K562 (cell line): ENCODE data around the gene RNF224. TPM values are rescaled to one million over a fixed set of nuclear protein-coding genes. Genes with fewer than 3 reads are reported as not detected.

ENCODE experiments used
- ATAC-seq: fragments of 200-7000 bp; cut with Tn5 transposase; 3 replicates; pipeline ENCODE4 v1.9.1; 2020; ENCODE audit warnings: moderate library complexity
- BruUV-seq: library from RNA; stranded (reverse); fragments of 400-500 nt; replicated peaks from 2 replicates; lab custom pipeline; 2021; lab: Mats Ljungman, UMichigan
- CTCF ChIA-PET: fragments of 300-600 bp; formaldehyde crosslinking; extraction: SDS; loops from one replicate; lab custom pipeline; 2021; ENCODE audit warnings: low intra/inter-chr PET ratio; lab: Yijun Ruan, JAX
- POLR2A ChIA-PET: fragments of 300-600, 350-650 bp; sonication (Branson Sonifier 250); formaldehyde crosslinking; extraction: SDS; loops from one replicate; lab custom pipeline; 2021; ENCODE audit warnings: antibody characterized with exemption, inconsistent platforms; lab: Yijun Ruan, JAX
- DNase-seq, 4 experiments: peaks; one replicate each; pipeline versions ENCODE4 v3.0.0 to v3.0.0-alpha.2; 2011 to 2018; ENCODE audit warnings: low spot score in 3 of 4, mixed read lengths in 3 of 4; ENCODE audit errors: extremely low read depth in 1 of 4
- FAIRE-seq: peaks from 2 replicates; lab custom pipeline; 2011; peaks lifted over from hg19 to GRCh38; lab: Jason Lieb, UNC
- H2AFZ ChIP-seq: 2 replicates; pipeline ENCODE4 v1.6.0; 2011; ENCODE audit warnings: low read depth, low read length, control low read depth, inconsistent platforms
- H3K27ac ChIP-seq: fragments of 200-600 bp; 3 replicates; pipeline ENCODE4 v1.8.0; 2011; ENCODE audit warnings: low read depth, mild to moderate bottlenecking, control low read depth, inconsistent platforms, low read length, moderate library complexity, mixed read lengths; ENCODE audit errors: extremely low read depth
- H3K27me3 ChIP-seq, 2 experiments: fragments of 300-600 bp in 1 of 2; 2 replicates in 1 of 2; 3 replicates in 1 of 2; pipeline versions ENCODE4 v1.6.0 to v1.8.0; 2011; ENCODE audit warnings: inconsistent platforms in 2 of 2, low read length in 2 of 2, mild to moderate bottlenecking in 1 of 2, mixed read lengths in 1 of 2, moderate library complexity in 1 of 2; ENCODE audit not compliant: control insufficient read depth in 2 of 2, insufficient read depth in 2 of 2
- H3K36me3 ChIP-seq: fragments of 300-600 bp; 3 replicates; pipeline ENCODE4 v1.8.0; 2011; ENCODE audit warnings: mild to moderate bottlenecking, low read length, inconsistent platforms; ENCODE audit not compliant: control insufficient read depth, insufficient read depth
- H3K4me1 ChIP-seq, 2 experiments: fragments of 200-600 bp in 1 of 2; replicated peaks in 1 of 2; 2 replicates in 1 of 2; 3 replicates in 1 of 2; pipeline versions ENCODE4 v1.5.1 to v1.8.0; 2011; ENCODE audit warnings: inconsistent platforms in 2 of 2, low read length in 2 of 2, mild to moderate bottlenecking in 1 of 2, mixed read lengths in 1 of 2, moderate library complexity in 1 of 2; ENCODE audit not compliant: control insufficient read depth in 2 of 2, insufficient read depth in 2 of 2
- H3K4me2 ChIP-seq: 2 replicates; pipeline ENCODE4 v1.6.1; 2011; ENCODE audit warnings: low read length, control low read depth, inconsistent platforms, mixed read lengths; ENCODE audit not compliant: insufficient read depth
- H3K4me3 ChIP-seq: fragments of 200-600 bp; sonication (generic), shearing (Covaris generic); 2 replicates; pipeline ENCODE4 v1.5.1; 2016; ENCODE audit warnings: control low read depth, inconsistent platforms
- H3K79me2 ChIP-seq: fragments of 200-600 bp; 3 replicates; pipeline ENCODE4 v1.8.0; 2011; ENCODE audit warnings: low read length, inconsistent platforms; ENCODE audit not compliant: control insufficient read depth, insufficient read depth
- H3K9ac ChIP-seq, 2 experiments: 2 replicates each; pipeline versions ENCODE4 v1.6.0 to v1.6.1; 2011; ENCODE audit warnings: low read depth in 2 of 2, low read length in 2 of 2, control low read depth in 1 of 2, inconsistent platforms in 1 of 2, mild to moderate bottlenecking in 1 of 2, mixed read lengths in 1 of 2; ENCODE audit not compliant: insufficient read depth in 1 of 2
- H3K9me1 ChIP-seq: one replicate; pipeline ENCODE4 v1.6.0; 2011; ENCODE audit warnings: inconsistent platforms, mild to moderate bottlenecking, low read length, moderate library complexity; ENCODE audit not compliant: control insufficient read depth, insufficient read depth
- H3K9me3 ChIP-seq: replicated peaks from 2 replicates; pipeline ENCODE4 v1.5.1; 2011; ENCODE audit warnings: low read depth, low read length, inconsistent platforms; ENCODE audit not compliant: control insufficient read depth, insufficient read depth
- H4K20me1 ChIP-seq: replicated peaks from 2 replicates; pipeline ENCODE4 v1.6.1; 2011; ENCODE audit warnings: low read length, inconsistent platforms, mixed read lengths; ENCODE audit not compliant: control insufficient read depth, insufficient read depth
- FOXP4 ChIP-seq: sonication (generic); formaldehyde crosslinking; IDR thresholded peaks from 2 replicates; pipeline ENCODE4 v1.8.0; 2022; ENCODE audit warnings: mild to moderate bottlenecking, missing genetic modification reagents, borderline replicate concordance
- HMGN3 ChIP-seq: IDR thresholded peaks from 2 replicates; pipeline ENCODE4 v1.6.1; 2011; ENCODE audit warnings: borderline replicate concordance, low read depth, mild to moderate bottlenecking, mixed read lengths, low read length; ENCODE audit not compliant: insufficient read length; ENCODE audit errors: extremely low read depth
- KAT2B ChIP-seq: IDR thresholded peaks from one replicate; pipeline ENCODE4 v1.6.1; 2012; ENCODE audit warnings: low read depth, mild to moderate bottlenecking, control low read depth, inconsistent platforms, low read length, moderate library complexity
- POLR2G ChIP-seq: fragments of 200-400 bp; formaldehyde crosslinking; IDR thresholded peaks from 2 replicates; pipeline ENCODE4 v1.6.1; 2017; ENCODE audit warnings: low read depth, mild to moderate bottlenecking, antibody characterized with exemption, low read length, moderate library complexity
- SP1 ChIP-seq: sonication (generic); formaldehyde crosslinking; IDR thresholded peaks from 2 replicates; pipeline ENCODE4 v1.8.1; 2022; ENCODE audit warnings: mild to moderate bottlenecking, missing genetic modification reagents
- ZBTB33 ChIP-seq: sonication (generic); formaldehyde crosslinking; IDR thresholded peaks from 2 replicates; pipeline ENCODE4 v1.8.1; 2023; ENCODE audit warnings: mild to moderate bottlenecking, missing genetic modification reagents
- ZNF77 ChIP-seq: fragments of 250-450 bp; sonication (Bioruptor Pico); IDR thresholded peaks from 2 replicates; pipeline ENCODE4 v1.5.0; 2020
- WGBS: fragments of 100-300 bp; shearing (Covaris generic); methylation state at CpG from one replicate; pipeline ENCODE4 v1.1.6; 2016; ENCODE audit warnings: low coverage, mixed read lengths; ENCODE audit not compliant: insufficient coverage; ENCODE audit errors: missing lambda C conversion rate; 5-methylcytosine and 5-hydroxymethylcytosine counted together
- in situ Hi-C: fragments of 300-500 bp; cut with MboI; formaldehyde crosslinking; loops from 4 replicates; pipeline ENCODE4 v1.15.0; 2018; ENCODE audit warnings: inconsistent platforms, mixed read lengths
- intact Hi-C: fragments of 100-400 bp; cut with micrococcal nuclease; formaldehyde crosslinking; loops from 2 replicates; pipeline ENCODE4 v1.14.2; 2022
- polyA plus RNA-seq, 8 experiments: library from polyadenylated mRNA; depleted of rRNA in 4 of 8; stranded (reverse) in 5 of 8; unstranded in 3 of 8; fragments of >200 nt; fragmentation: Nextera tagmentation in 2 of 8; fragmentation: Illumina TruSeq in 1 of 8; extraction: Ambion mirVana in 2 of 8; extraction: Trizol in 1 of 8; gene quantifications; 2 replicates each; pipeline versions ENCODE4 v1.2.1 to v1.2.3, GENCODE V29; 2011 to 2014; ENCODE audit warnings: inconsistent platforms in 1 of 8, missing spikeins in 1 of 8
- total RNA-seq, 7 experiments: library from RNA; depleted of rRNA in 6 of 7; stranded (reverse); fragments of >200 nt in 6 of 7; fragmentation: Illumina TruSeq in 2 of 7; extraction: Trizol in 2 of 7; gene quantifications; 2 replicates each; pipeline versions ENCODE4 v1.2.1 to v1.2.3, GENCODE V29; 2011 to 2021; ENCODE audit warnings: low replicate concordance in 1 of 7
- TF ChIP-seq, protein P1 (sequence below): fragments of 450-650 bp; formaldehyde crosslinking; IDR thresholded peaks from 2 replicates; pipeline ENCODE4 v1.4.0; 2022; ENCODE audit warnings: missing genetic modification characterization

The RNF224 gene
- total and polyA plus RNA-seq, 9 of the 15 experiments (the other 6 are each of a cell fraction or from before 2014, with no cell fraction given) = not detected

GRCh38 chr9:137228968-137229896, 1.9 kb downstream of the RNF224 start:
- Histone ChIP-seq H3K4me2 (no peak overlapping the region), H3K9me1 (no peaks in the 10 kb centered on the region), H3K9ac (peak overlapping the region in 1 of 2 experiments; percentile 74; a peak in 2 of 4 replicates), H2AFZ (no peak overlapping the region), H3K4me1 (peaks cover 13 to 99% of the 10 kb centered on the region in 2 experiments), H4K20me1 (no peaks in the 10 kb centered on the region), H3K79me2 (no peaks in the 10 kb centered on the region), H3K9me3 (no peaks in the 10 kb centered on the region), H3K27ac (no peak overlapping the region), H3K36me3 (no peaks in the 10 kb centered on the region), H3K27me3 (no peaks in the 10 kb centered on the region), H3K4me3 (no peak overlapping the region)
- ChIA-PET CTCF (interaction anchor here (0.7 to 2.6 kb wide), 3 partner anchors 40 to 181 kb away, joined by 3 to 19 read pairs (median 4); partner anchors contain the start of genes ANAPC2 and SSNA1), POLR2A (interaction anchor here (0.5 to 1.6 kb wide), 4 partner anchors 12 to 355 kb away, joined by 3 to 9 read pairs (median 3); partner anchors contain the start of gene TUBB4B)
- intact Hi-C loops (no loop called here), in situ Hi-C loops (loop anchor here (5.0 to 25.0 kb wide), 3 partner anchors 42 to 442 kb away; partner anchors contain the start of genes ANAPC2, CCDC183, SSNA1 and TMEM141)
- FAIRE-seq = no peak
- WGBS = 55% methylated on average over 21 of the region's 27 CpGs
- TF ChIP-seq FOXP4 (CRISPR knock-in tag) (0 out of 2 replicates have a peak, but pooled peaks have one; percentile 29), SP1 (CRISPR knock-in tag) (no peak), POLR2G (peak; percentile 40; the same call in 1 of the 2 replicates), KAT2B (no peak), ZBTB33 (CRISPR knock-in tag) (peak; percentile 26; the same call in 1 of the 2 replicates), ZNF77 (CRISPR knock-in tag) (no peak), HMGN3 (peak; percentile 57)
- TF ChIP-seq, protein P1, sequence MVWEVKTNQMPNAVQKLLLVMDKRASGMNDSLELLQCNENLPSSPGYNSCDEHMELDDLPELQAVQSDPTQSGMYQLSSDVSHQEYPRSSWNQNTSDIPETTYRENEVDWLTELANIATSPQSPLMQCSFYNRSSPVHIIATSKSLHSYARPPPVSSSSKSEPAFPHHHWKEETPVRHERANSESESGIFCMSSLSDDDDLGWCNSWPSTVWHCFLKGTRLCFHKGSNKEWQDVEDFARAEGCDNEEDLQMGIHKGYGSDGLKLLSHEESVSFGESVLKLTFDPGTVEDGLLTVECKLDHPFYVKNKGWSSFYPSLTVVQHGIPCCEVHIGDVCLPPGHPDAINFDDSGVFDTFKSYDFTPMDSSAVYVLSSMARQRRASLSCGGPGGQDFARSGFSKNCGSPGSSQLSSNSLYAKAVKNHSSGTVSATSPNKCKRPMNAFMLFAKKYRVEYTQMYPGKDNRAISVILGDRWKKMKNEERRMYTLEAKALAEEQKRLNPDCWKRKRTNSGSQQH (CRISPR knock-in tag) = no peak
- no peak for DNase-seq
- no peak for ATAC-seq
- no TSS peak for BruUV-seq
